ENCODE measurements around the gene RAN. TPM values are rescaled to one million over a fixed set of nuclear protein-coding genes. Genes with fewer than 3 reads are reported as not detected.

The RAN gene
- total and polyA plus RNA-seq, 4 donors = 210 to 505 (median 354) TPM

DNA sequence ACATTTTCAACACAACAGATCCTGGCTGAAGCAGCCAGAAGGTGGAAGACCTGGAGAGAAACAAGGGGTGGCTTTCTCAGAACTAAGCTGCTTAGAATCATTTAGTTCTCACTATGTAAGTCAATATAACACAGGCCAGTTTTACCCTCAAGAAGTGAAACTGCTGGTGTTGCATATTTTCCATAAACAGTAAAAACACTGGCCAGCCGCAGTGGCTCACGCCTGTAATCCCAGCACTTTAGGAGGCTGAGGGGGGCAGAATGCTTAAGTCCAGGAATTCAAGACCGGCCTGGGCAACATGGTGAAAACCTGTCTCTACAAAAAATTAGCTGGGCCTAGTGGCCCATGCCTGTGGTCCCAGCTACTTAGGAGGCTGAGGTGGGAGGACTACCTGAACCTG, 44.4 kb upstream of the RAN start:
- TF ChIP-seq CTCF (IDR thresholded peaks at IDR 0.05; ENCODE audit: control extremely low read depth, extremely low read depth) = no peak
- H3K27me3 ChIP-seq (ENCODE audit: control insufficient read depth in 3 of 3, insufficient read depth in 3 of 3, low read length in 2 of 3) = no peaks in the 10 kb centered on the region
- peaks cover 0 to 21% (median 7%) of the 10 kb centered on the region in 5 donors for H3K4me1 ChIP-seq (ENCODE audit: control insufficient read depth in 5 of 5, insufficient read depth in 5 of 5, low read length in 5 of 5)
- H3K9ac ChIP-seq (ENCODE audit: insufficient read depth in 1 of 2, low read length in 2 of 2) = peak overlapping the region in 1 of 2 donors; percentile 34
- no peak overlapping the region for H3K27ac ChIP-seq (ENCODE audit: low read depth in 1 of 2, low read length in 1 of 2)
- H3K4me3 ChIP-seq = no peak overlapping the region
- peaks cover 0 to 9% (median 4%) of the 10 kb centered on the region in 4 donors for H3K36me3 ChIP-seq (ENCODE audit: control insufficient read depth in 4 of 4, insufficient read depth in 4 of 4, low read length in 4 of 4)
- 65 to 80% methylated on average over 3 of the region's 3 CpGs for WGBS, 2 donors
- H3K9me3 ChIP-seq (ENCODE audit: control insufficient read depth in 4 of 4, insufficient read depth in 3 of 4, low read length in 3 of 4) = peaks cover 0 to 4% (median 0%) of the 10 kb centered on the region in 4 donors
- peak; percentile 58 to 84 (median 77) for DNase-seq
- no peak for ATAC-seq (ENCODE audit: insufficient read depth, low FRiP score)

DNA sequence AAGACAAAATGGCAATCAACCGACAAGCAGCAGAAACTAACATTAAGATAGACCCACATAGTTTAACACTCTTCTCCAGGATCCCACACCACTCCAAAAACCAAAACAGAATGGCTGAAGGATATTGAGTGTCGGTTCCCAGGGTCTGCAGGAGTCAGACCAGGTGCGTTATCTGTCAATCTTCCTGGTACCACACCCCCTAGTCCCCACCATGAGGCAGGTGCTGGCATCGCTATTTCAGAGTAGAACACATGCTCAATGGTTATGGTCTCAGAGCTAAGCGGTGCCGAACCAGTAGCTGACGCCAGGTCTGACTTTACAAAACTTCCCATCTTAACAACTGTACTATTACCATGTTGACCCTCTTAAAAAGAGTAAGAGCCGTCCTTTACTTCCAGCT, 43.0 kb upstream of the RAN start:
- Histone ChIP-seq H3K9me3 (ENCODE audit: control insufficient read depth in 4 of 4, insufficient read depth in 3 of 4, low read length in 3 of 4) (peaks cover 0 to 4% (median 0%) of the 10 kb centered on the region in 4 donors), H3K4me1 (ENCODE audit: control insufficient read depth in 5 of 5, insufficient read depth in 5 of 5, low read length in 5 of 5) (peaks cover 0 to 28% (median 12%) of the 10 kb centered on the region in 5 donors), H3K9ac (ENCODE audit: insufficient read depth in 1 of 2, low read length in 2 of 2) (no peak overlapping the region), H3K36me3 (ENCODE audit: control insufficient read depth in 4 of 4, insufficient read depth in 4 of 4, low read length in 4 of 4) (peaks cover 0 to 2% (median 0%) of the 10 kb centered on the region in 4 donors), H3K27me3 (ENCODE audit: control insufficient read depth in 3 of 3, insufficient read depth in 3 of 3, low read length in 2 of 3) (no peaks in the 10 kb centered on the region), H3K27ac (ENCODE audit: low read depth in 1 of 2, low read length in 1 of 2) (no peak overlapping the region), H3K4me3 (no peak overlapping the region)
- DNase-seq (no peak), ATAC-seq (ENCODE audit: insufficient read depth, low FRiP score) (no peak)
- TF ChIP-seq CTCF (IDR thresholded peaks at IDR 0.05; ENCODE audit: control extremely low read depth, extremely low read depth) = no peak
- WGBS, 2 donors = 93 to 94% methylated on average over 8 of the region's 8 CpGs

DNA sequence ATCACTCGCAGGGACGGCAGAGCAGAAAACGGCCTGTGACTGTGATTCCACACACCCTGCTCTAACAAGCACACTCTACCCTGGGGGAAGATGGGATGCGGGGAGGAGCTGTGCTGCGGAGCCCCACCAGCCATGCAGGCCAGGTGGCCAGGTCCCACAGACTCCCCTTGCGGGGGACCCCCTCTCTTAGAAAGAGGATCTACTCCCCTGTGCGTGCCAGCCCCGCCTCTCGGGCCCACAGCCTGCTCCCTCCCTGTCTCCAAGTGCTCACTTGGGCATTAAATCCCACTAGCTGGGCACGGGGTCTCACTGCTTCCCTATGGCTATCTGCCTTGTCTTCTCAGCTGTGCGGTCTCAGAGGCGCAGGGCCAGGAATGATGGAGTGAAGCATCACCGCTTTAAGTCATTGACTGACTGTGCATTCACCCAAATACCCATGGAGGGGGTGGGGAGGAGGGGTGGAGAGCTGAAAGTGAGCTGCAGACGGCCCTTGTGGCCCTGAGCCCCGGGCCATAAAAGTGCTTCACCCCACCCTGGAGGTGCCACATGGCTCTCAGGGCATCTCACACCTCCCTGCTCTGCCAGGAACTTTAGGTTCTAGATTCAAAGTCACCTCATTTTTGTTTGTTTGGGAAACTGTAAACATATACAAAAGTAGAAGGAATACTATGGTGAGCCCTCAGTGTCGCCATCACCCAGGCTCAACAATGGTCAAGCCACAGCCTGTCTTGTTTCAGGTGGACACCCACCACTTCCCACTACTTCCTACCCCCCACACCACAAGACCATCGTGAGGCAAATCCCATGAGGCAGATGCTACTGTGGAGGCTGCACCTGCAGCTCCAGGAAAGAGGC, 42.2 kb upstream of the RAN start:
- Histone ChIP-seq H3K27ac (ENCODE audit: low read depth in 1 of 2, low read length in 1 of 2) (no peak overlapping the region), H3K9ac (ENCODE audit: insufficient read depth in 1 of 2, low read length in 2 of 2) (no peak overlapping the region), H3K4me3 (no peak overlapping the region), H3K36me3 (ENCODE audit: control insufficient read depth in 4 of 4, insufficient read depth in 4 of 4, low read length in 4 of 4) (peaks cover 0 to 2% (median 0%) of the 10 kb centered on the region in 4 donors), H3K27me3 (ENCODE audit: control insufficient read depth in 3 of 3, insufficient read depth in 3 of 3, low read length in 2 of 3) (no peaks in the 10 kb centered on the region), H3K9me3 (ENCODE audit: control insufficient read depth in 4 of 4, insufficient read depth in 3 of 4, low read length in 3 of 4) (peaks cover 0 to 4% (median 0%) of the 10 kb centered on the region in 4 donors), H3K4me1 (ENCODE audit: control insufficient read depth in 5 of 5, insufficient read depth in 5 of 5, low read length in 5 of 5) (peaks cover 0 to 28% (median 12%) of the 10 kb centered on the region in 5 donors)
- TF ChIP-seq CTCF (IDR thresholded peaks at IDR 0.05; ENCODE audit: control extremely low read depth, extremely low read depth) = no peak
- 86 to 88% methylated on average over 17 of the region's 17 CpGs for WGBS, 2 donors
- ATAC-seq (ENCODE audit: insufficient read depth, low FRiP score) (no peak), DNase-seq (no peak)
